Epithelial cell of esophagus (primary cell): ENCODE results near the gene ZXDA.

Experiments
- DNase-seq: peaks from one replicate; pipeline ENCODE4 v3.0.0; 2010; ENCODE audit warnings: low read depth
- H3K4me3 ChIP-seq: 2 replicates; pipeline ENCODE4 v1.5.1; 2011; ENCODE audit warnings: mild to moderate bottlenecking, low read length, control low read depth
- TF ChIP-seq, protein P1 (sequence below): IDR thresholded peaks from 2 replicates; pipeline ENCODE4 v1.5.1; 2011; ENCODE audit warnings: low read depth, mild to moderate bottlenecking, low read length, control low read depth, inconsistent platforms; ENCODE audit not compliant: insufficient read depth; ENCODE audit errors: missing control alignments

Gene ZXDA

GRCh38 chrX:57904176-57904880 is 5.9 kb downstream of the ZXDA start:
- no peak overlapping the region for H3K4me3 ChIP-seq
- no peak for DNase-seq
- TF ChIP-seq, protein P1, sequence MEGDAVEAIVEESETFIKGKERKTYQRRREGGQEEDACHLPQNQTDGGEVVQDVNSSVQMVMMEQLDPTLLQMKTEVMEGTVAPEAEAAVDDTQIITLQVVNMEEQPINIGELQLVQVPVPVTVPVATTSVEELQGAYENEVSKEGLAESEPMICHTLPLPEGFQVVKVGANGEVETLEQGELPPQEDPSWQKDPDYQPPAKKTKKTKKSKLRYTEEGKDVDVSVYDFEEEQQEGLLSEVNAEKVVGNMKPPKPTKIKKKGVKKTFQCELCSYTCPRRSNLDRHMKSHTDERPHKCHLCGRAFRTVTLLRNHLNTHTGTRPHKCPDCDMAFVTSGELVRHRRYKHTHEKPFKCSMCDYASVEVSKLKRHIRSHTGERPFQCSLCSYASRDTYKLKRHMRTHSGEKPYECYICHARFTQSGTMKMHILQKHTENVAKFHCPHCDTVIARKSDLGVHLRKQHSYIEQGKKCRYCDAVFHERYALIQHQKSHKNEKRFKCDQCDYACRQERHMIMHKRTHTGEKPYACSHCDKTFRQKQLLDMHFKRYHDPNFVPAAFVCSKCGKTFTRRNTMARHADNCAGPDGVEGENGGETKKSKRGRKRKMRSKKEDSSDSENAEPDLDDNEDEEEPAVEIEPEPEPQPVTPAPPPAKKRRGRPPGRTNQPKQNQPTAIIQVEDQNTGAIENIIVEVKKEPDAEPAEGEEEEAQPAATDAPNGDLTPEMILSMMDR: no peak

DNA sequence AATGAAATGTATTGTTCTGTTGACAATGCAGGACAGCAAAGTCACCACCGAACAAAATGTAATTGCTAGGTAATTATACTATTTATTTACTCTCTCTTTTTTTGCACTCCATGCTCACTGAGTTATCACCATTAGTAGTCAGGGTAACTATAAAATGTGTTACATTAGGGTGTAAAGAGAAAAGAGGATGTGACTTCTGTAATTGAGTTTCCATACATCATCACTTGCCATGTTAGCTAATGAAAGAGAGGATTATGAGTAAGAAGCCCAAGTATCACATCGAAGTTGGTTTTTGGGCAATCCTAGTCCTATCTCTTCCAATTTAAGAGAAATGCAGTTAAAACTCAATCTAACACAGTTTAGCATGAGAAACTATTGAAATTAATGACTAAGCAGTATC is 7.6 kb downstream of the ZXDA start:
- H3K4me3 ChIP-seq: no peak overlapping the region
- TF ChIP-seq, protein P1: no peak
- DNase-seq: no peak

- H3K4me3 ChIP-seq: no peak overlapping the region
- TF ChIP-seq, protein P1: no peak
- no peak for DNase-seq
These were observed 8.8 kb downstream of the ZXDA start for GRCh38 chrX:57901466-57901865.

GRCh38 chrX:57900975-57901374 is 9.3 kb downstream of the ZXDA start:
- TF ChIP-seq, protein P1: no peak
- no peak overlapping the region for H3K4me3 ChIP-seq
- DNase-seq: peak; percentile 6

DNA sequence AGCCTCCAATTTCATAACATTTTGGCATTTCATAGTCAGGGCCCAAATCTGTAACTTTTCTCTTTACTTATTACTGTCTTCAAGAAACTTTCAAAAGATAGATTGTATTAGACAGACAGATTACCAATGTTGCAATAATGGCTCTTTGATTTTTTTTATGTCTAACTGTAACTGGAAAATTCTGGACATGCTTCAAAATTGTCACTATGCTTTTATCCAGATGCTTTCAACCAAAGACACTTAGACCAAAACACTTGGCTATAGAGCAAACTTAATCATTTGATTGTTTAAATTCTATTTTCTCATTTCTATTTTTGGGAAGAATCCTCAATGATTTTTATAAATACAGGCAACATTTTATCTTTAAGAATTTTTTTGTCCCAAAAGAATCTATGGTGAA is 10.4 kb downstream of the ZXDA start:
- TF ChIP-seq, protein P1: no peak
- H3K4me3 ChIP-seq: no peak overlapping the region
- no peak for DNase-seq

DNA sequence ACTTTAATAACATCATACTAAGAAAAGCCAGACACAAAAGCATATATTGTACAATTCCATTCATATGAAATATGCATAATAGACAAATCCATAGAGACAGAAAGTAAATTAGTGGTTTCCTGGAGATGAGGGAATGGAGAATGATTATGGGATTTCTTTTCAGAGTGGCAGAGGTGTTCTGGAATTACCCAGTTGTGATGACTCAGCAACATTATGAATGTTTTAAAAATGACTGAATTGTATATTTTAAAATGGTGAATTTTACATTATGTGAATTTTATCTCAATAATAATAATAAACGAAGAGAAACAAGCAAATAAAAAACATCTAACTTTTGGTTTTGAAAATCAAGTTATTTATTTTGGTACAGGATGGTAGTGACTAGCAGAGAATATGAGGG is 11.2 kb downstream of the ZXDA start:
- H3K4me3 ChIP-seq: no peak overlapping the region
- DNase-seq: no peak
- TF ChIP-seq, protein P1: no peak

GRCh38 chrX:57871463-57871862 is 38.8 kb downstream of the ZXDA start:
- TF ChIP-seq, protein P1: no peak
- no peak for DNase-seq
- H3K4me3 ChIP-seq: no peak overlapping the region
